Measurements from ENCODE around the gene AXIN1.

DNA sequence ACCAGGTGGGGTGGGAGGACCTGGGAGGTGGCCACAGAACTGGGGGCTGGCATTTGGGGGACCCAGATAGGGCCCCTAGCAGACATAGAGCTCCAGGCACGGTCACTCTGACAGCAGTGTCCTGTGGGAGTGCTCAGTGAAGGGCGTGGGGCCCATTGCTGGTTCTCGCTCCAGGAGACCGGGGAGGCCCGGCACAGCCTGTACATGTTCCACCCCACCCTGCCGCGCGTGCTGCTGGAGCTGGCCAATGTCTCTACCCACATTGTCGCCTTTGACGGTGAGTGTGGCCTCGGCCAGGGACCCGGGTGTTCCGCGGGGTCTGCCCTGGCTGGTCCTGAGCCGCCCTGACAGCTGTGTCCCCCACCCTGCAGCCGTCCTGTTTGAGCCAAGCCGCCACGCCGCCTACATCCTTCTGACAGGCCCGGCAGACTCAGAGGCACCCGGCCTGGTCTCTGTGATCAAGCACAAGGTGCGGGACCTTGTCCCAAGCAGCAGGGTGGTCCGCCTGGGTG is 88.0 kb downstream of the AXIN1 start:
- TF ChIP-seq, protein P1, sequence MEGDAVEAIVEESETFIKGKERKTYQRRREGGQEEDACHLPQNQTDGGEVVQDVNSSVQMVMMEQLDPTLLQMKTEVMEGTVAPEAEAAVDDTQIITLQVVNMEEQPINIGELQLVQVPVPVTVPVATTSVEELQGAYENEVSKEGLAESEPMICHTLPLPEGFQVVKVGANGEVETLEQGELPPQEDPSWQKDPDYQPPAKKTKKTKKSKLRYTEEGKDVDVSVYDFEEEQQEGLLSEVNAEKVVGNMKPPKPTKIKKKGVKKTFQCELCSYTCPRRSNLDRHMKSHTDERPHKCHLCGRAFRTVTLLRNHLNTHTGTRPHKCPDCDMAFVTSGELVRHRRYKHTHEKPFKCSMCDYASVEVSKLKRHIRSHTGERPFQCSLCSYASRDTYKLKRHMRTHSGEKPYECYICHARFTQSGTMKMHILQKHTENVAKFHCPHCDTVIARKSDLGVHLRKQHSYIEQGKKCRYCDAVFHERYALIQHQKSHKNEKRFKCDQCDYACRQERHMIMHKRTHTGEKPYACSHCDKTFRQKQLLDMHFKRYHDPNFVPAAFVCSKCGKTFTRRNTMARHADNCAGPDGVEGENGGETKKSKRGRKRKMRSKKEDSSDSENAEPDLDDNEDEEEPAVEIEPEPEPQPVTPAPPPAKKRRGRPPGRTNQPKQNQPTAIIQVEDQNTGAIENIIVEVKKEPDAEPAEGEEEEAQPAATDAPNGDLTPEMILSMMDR (conservative IDR thresholded peaks at IDR 0.05; ENCODE audit: low read length), result no peak
- no peak for TF ChIP-seq EZH2phosphoT487 (IDR thresholded peaks at IDR 0.05; ENCODE audit: borderline replicate concordance)

Data from Loucy (cell line).